Activated CD8-positive, alpha-beta T cell treated with anti-CD3 and anti-CD28 coated beads for 36 hours (primary cell): ENCODE measurements around the gene GHRH. TPM values are rescaled to one million over a fixed set of nuclear protein-coding genes. Genes with fewer than 3 reads are reported as not detected.

Experiments
- ATAC-seq: fragments of 200-7000 bp; cut with Tn5 transposase; one replicate; pipeline ENCODE4 v1.10.0; 2021; ENCODE audit warnings: mild to moderate bottlenecking, moderate library complexity
- CTCF ChIA-PET: fragments of 350-600 bp; sonication (Branson Sonifier 250); formaldehyde crosslinking; loops from one replicate; lab custom pipeline; 2021; ENCODE audit warnings: antibody characterized with exemption; lab: Charles Lee
- POLR2A ChIA-PET: fragments of 350-600 bp; sonication (Branson Sonifier 250); formaldehyde crosslinking; loops from one replicate; lab custom pipeline; 2021; ENCODE audit warnings: antibody characterized with exemption; lab: Charles Lee
- DNase-seq: peaks from one replicate; pipeline ENCODE4 v3.0.0-alpha.2; 2020
- H3K27ac Mint-ChIP-seq: one replicate; pipeline ENCODE4 v1.8.0; 2021; ENCODE audit warnings: mild to moderate bottlenecking, mixed read lengths
- H3K27me3 Mint-ChIP-seq: one replicate; pipeline ENCODE4 v1.8.0; 2021; ENCODE audit warnings: mixed read lengths
- H3K36me3 Mint-ChIP-seq: one replicate; pipeline ENCODE4 v1.8.0; 2021; ENCODE audit warnings: low read depth, mixed read lengths
- H3K4me1 Mint-ChIP-seq: one replicate; pipeline ENCODE4 v1.8.0; 2021; ENCODE audit warnings: low read depth, mixed read lengths
- H3K4me3 Mint-ChIP-seq: one replicate; pipeline ENCODE4 v1.8.0; 2021; ENCODE audit warnings: mild to moderate bottlenecking, moderate library complexity, mixed read lengths
- H3K9me3 Mint-ChIP-seq: one replicate; pipeline ENCODE4 v1.8.0; 2021; ENCODE audit warnings: mixed read lengths
- CTCF ChIP-seq: fragments of 200-600 bp; IDR thresholded peaks from one replicate; pipeline ENCODE4 v1.8.0; 2022; ENCODE audit warnings: antibody characterized with exemption, mild to moderate bottlenecking
- intact Hi-C: fragments of 100-400 bp; cut with micrococcal nuclease; formaldehyde crosslinking; loops from one replicate; pipeline ENCODE4 v1.10.0; 2022
- total RNA-seq, 2 experiments: library from RNA; stranded (reverse); gene quantifications; one replicate each; pipeline ENCODE4 v1.2.3, GENCODE V29; 2021

GHRH gene
- total RNA-seq, 2 experiments from 2014 or later, result not detected

- ATAC-seq (no peak), DNase-seq (no peak)
- no peak overlapping the region for H3K27ac Mint-ChIP-seq
- no peak overlapping the region for H3K4me3 Mint-ChIP-seq
- CTCF ChIA-PET, result interaction anchor here (1.6 to 3.0 kb wide), 2 partner anchors 10 to 13 kb away, joined by 7 to 14 read pairs; no protein-coding TSS in a partner anchor
- no peaks in the 10 kb centered on the region for H3K27me3 Mint-ChIP-seq
- POLR2A ChIA-PET, result no interaction called here
- no peak for TF ChIP-seq CTCF
- peaks cover 52% of the 10 kb centered on the region for H3K36me3 Mint-ChIP-seq
- H3K9me3 Mint-ChIP-seq, result no peaks in the 10 kb centered on the region
- intact Hi-C loops, result no loop called here
- no peaks in the 10 kb centered on the region for H3K4me1 Mint-ChIP-seq
Measured at GRCh38 chr20:37205130-37205529, 56.5 kb downstream of the GHRH start.

GRCh38 chr20:37204056-37204455 is 57.6 kb downstream of the GHRH start:
- H3K27me3 Mint-ChIP-seq, result no peaks in the 10 kb centered on the region
- no peak for TF ChIP-seq CTCF
- no peaks in the 10 kb centered on the region for H3K4me1 Mint-ChIP-seq
- intact Hi-C loops, result no loop called here
- no peak for ATAC-seq
- H3K4me3 Mint-ChIP-seq, result no peak overlapping the region
- no peaks in the 10 kb centered on the region for H3K9me3 Mint-ChIP-seq
- CTCF ChIA-PET, result interaction anchor here (3.0 to 5.6 kb wide), 2 partner anchors 9 to 14 kb away, joined by 14 to 45 read pairs; no protein-coding TSS in a partner anchor
- H3K36me3 Mint-ChIP-seq, result peaks cover 52% of the 10 kb centered on the region
- DNase-seq, result no peak
- POLR2A ChIA-PET, result no interaction called here
- H3K27ac Mint-ChIP-seq, result no peak overlapping the region

DNA sequence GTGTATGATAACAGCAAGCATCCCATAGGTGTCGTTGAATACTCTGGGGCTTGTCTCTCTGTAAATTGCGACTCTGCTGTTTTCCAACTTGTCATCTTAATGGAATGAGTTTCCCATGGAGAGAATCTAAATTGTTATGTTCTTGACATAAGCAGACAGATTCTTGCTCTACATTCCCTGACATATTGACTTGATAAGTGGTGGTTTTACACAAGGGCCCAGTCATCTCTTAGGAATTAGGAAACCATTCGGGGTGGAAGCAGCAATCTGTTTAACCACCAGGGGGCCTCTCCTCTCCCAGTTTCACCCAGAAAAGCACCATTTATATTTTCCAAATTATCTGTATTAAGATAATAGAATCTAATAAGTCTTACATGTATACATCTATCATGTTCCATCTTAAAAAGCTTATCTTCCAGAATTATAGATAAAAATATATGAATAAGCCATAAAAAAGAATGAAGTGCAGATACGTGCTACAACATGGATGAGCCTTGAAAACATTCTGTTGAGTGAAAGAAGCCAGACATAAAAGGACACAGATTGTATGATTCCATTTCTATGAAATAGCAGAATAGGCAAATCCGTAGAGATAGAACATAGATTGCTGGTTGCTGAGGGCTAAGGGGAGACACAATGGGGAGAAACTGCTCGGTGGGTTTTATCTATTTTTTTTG is 59.2 kb downstream of the GHRH start:
- Mint-ChIP-seq H3K4me3 (no peak overlapping the region), H3K27me3 (no peaks in the 10 kb centered on the region), H3K9me3 (no peaks in the 10 kb centered on the region), H3K36me3 (peaks cover 52% of the 10 kb centered on the region), H3K27ac (no peak overlapping the region), H3K4me1 (peaks cover 3% of the 10 kb centered on the region)
- ATAC-seq (no peak), DNase-seq (peak; percentile 35)
- TF ChIP-seq CTCF, result peak; percentile 70
- POLR2A ChIA-PET, result no interaction called here
- CTCF ChIA-PET, result interaction anchor here (1.0 to 5.6 kb wide), 6 partner anchors 10 to 332 kb away, joined by 3 to 45 read pairs (median 6); no protein-coding TSS in a partner anchor
- intact Hi-C loops, result no loop called here

GRCh38 chr20:37201827-37202162 is 59.8 kb downstream of the GHRH start:
- DNase-seq (no peak), ATAC-seq (no peak)
- Mint-ChIP-seq H3K4me1 (peaks cover 8% of the 10 kb centered on the region), H3K36me3 (peaks cover 53% of the 10 kb centered on the region), H3K9me3 (no peaks in the 10 kb centered on the region), H3K27ac (no peak overlapping the region), H3K4me3 (no peak overlapping the region), H3K27me3 (no peaks in the 10 kb centered on the region)
- CTCF ChIA-PET, result interaction anchor here (1.0 to 5.6 kb wide), 5 partner anchors 11 to 333 kb away, joined by 3 to 45 read pairs (median 7); no protein-coding TSS in a partner anchor
- TF ChIP-seq CTCF, result no peak
- intact Hi-C loops, result no loop called here
- POLR2A ChIA-PET, result interaction anchor here (1.0 kb wide), 1 partner anchor 23 kb away, joined by 3 read pairs; no protein-coding TSS in a partner anchor

Other genes with a start within 250 kb of the GHRH start
- gene RBL1, start 165.8 kb downstream of the GHRH start, total RNA-seq, result 10 to 100 TPM; 33.9 to 39.6 TPM
- gene RPN2, start 82.5 kb downstream of the GHRH start, total RNA-seq, result 100 to 1,000 TPM; 103 to 107 TPM
- gene MROH8, start 82.3 kb downstream of the GHRH start, total RNA-seq, result 1 to 10 TPM; 2.1 to 3.1 TPM
- gene MANBAL, start 27.8 kb upstream of the GHRH start, total RNA-seq, result 10 to 100 TPM; 11.1 to 12.1 TPM
- 1 to 10 TPM in 1 of 2 experiments, under 1 TPM in 1; 0.88 to 2.4 TPM for gene SRC, start 84.3 kb upstream of the GHRH start, total RNA-seq